T1000 (cell line): ENCODE measurements around the gene ICOSLG.
"Not testable (repeated sequence)": the region's sequence is repeated elsewhere in the genome, so short reads cannot be mapped to it uniquely, and the experiment has no call there.

ENCODE experiments used
- DNase-seq: peaks from one replicate; lab custom pipeline; 2025; ENCODE audit warnings: mixed read lengths; lab: John Stamatoyannopoulos, UW

ICOSLG gene

GRCh38 chr21:44265734-44266270, 25.1 kb upstream of the ICOSLG start:
- DNase-seq = no peak

GRCh38 chr21:44263768-44264167, 23.0 kb upstream of the ICOSLG start:
- no peak for DNase-seq

- no peak for DNase-seq
These were observed 22.5 kb upstream of the ICOSLG start for GRCh38 chr21:44263221-44263760.

GRCh38 chr21:44262338-44263056, 21.8 kb upstream of the ICOSLG start:
- DNase-seq = no peak

DNA sequence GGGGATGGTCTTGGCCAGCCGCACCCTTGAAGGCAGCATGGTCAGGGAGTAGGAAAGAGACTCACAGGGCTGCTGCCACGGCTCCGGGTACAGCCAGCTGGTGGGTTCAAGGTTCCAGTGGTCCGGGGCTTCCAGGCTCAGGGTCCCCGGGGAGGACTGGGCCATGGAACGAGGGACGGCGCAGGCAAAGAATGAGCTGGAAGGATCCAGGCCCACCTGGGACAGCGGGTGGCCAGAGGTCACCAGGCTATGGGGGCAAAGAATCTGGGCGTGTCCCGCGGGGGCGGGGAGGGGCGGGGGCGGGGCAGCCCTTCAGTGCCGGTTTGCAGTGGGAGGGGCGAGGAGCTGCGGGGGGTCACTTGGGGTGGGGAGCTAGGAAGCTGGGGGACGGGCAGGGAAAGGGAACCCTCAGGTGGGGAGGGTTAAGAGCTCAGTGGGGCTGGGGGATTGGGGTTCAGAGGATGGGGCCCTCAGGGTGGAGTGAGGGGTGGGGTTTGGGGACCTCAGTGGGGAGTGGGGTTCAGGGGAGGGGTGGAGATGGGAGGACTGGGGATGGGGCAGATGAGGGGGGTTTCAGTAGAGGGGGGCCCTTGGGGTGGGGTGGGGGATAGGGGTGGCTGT, 21.0 kb upstream of the ICOSLG start, which contains the start of gene DNMT3L:
Gene DNMT3L (minus strand): TSS at position 223 of the 621 bp plus-strand sequence. CDS start 638 bp downstream, outside the sequence.
- no peak for DNase-seq

GRCh38 chr21:44260791-44261631, 20.3 kb upstream of the ICOSLG start:
- DNase-seq = no peak

DNA sequence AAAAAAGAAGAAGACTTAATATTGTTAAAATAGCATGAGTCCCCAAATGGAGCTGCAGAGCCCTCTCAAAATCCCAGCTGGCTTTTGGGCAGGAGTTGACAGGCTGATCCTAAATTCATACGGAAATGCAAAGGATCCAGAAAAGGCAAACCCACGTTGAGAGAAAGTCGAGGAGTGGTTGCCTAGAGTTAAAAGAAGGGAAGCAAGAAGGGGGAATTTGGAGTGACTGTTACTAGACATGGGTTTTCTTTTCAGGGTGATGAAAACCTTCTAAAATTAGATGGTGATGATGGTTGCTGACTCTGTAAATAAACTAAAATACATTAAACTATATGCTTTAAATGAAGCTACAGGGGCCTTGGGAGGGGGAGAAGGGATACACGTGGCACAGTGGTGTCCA, 19.3 kb upstream of the ICOSLG start:
- DNase-seq = no peak

DNA sequence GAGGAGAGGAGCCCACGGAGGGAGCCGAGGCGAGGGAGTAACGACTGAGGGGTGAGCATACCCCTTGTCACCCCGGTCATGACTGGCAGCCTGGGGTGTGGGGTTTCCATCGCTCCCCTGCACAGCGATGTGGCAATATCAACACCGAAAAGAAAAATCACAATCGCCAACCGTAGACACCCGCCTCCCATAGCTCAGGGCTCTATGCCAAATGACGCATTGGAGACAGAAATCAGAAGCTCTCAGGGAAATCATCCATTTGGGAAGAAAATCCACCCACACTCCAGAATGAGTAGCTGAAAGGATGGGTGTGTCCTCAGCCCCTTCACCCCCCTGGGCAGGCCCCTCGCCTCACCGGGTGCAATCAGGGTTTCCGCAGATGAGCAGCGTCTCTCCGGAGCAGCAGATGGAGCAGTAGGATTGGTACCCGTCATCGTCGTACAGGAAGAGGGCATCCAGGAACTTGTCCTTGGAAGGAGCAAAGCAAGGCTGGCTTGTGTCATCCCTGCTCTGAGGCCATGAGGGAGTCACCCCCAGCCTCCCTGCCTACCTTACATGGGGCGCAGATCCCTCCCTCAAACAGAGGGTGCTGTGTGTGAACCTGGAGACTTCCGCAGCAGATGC, 18.5 kb upstream of the ICOSLG start:
- no peak for DNase-seq

GRCh38 chr21:44258056-44258725, 17.4 kb upstream of the ICOSLG start:
- no peak for DNase-seq

GRCh38 chr21:44255511-44255981, 14.8 kb upstream of the ICOSLG start:
- DNase-seq = no peak

DNA sequence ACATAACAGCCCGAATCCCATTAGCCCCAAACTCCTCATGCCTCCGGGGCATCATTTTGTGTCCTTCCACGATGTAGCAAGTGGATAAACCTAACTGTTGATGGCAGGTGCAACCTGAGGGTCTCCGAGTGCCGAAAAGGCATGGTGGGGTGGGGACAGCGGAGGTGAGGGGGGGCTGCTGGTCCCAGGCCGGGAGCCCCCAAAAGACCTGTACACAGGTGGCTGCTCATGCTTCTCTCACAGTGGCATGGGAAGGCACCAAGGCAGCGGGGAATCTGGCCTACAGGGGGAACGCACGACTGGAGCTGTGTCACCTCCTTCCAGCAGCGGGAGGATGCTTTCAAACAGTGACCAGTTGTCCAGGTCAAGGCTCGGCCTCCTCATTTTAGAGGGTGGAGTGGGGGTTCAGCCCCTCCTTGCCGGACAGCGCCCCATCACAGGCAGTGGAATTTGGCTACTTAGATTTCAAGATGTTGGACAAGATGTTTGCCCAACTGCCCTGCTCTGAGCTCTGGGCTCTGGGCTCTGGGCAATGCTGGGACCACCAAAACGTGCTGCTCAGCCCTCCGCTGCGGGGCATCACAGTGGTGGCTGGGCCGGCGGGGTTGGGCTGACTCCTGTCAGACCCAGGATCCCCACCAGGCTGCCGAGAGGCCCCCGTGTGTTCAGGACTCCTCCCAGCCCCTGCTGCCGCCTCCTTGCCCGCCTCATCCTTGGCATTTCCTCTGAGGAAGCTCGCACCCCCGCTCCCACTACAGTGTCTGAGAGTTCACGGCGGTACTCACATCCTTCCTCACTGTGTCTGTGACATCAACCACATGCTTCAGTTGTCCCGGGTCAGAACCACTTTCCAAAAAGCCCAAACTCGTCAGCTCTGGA, 13.3 kb upstream of the ICOSLG start:
- DNase-seq = no peak

GRCh38 chr21:44249204-44250037, 8.7 kb upstream of the ICOSLG start:
- DNase-seq = not testable (repeated sequence)

- DNase-seq = not testable (repeated sequence)
These were observed 7.2 kb upstream of the ICOSLG start for GRCh38 chr21:44247904-44248303.

DNA sequence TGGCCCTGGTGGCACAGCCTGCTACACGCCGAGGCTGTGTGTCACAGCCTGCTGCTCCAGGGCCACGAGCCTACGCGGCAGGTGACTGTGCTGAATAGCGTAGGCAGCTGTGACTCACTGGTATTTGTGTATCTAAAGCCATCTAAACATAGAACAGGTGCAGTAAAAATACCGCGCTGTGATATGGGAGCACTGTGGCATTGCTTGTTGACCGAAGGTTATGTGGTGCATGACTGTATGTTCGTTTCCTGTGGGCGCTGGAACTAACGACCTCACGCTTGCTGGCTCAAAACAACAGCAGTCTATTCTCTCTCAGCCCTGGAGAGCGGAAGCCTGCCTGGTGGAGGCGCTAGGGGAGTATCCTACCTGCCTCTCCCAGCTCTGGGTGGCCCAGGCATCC, 3.2 kb upstream of the ICOSLG start:
- DNase-seq = not testable (repeated sequence)

GRCh38 chr21:44241281-44241680, 538 bp upstream of the ICOSLG start:
- DNase-seq = not testable (repeated sequence)

- DNase-seq = not testable (repeated sequence)
These were observed 390 bp downstream of the ICOSLG start for GRCh38 chr21:44240353-44240752.

- not testable (repeated sequence) for DNase-seq
These were observed 11.2 kb downstream of the ICOSLG start for GRCh38 chr21:44229561-44229960.

DNA sequence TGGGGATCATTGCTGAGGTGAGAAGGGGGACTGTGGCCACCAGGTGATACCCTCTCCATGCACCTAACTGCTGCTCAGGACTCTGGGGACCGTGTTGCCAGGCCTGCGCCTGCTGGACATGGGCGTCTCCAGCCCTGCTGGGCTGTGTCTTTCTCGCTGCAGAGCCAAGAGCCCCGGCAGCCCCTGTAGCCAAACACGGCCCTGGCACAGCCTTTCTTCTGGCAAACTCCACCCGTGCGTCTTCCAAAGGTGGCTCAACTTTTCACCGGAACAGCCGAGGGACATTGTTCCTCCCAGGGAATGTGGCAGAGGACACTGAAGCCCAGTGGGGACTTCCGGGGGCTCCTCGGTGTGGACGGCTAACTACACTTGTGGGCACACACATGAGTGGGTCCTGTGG, 12.6 kb downstream of the ICOSLG start:
- DNase-seq = not testable (repeated sequence)

- not testable (repeated sequence) for DNase-seq
These were observed 13.1 kb downstream of the ICOSLG start for GRCh38 chr21:44227614-44228013.
